ENCODE data around the gene ADK. TPM values are rescaled to one million over a fixed set of nuclear protein-coding genes. Genes with fewer than 3 reads are reported as not detected.

The ADK gene
- total and polyA plus RNA-seq, 2 of the 13 experiments (the other 11 are each of a cell fraction or from before 2014, with no cell fraction given) = 48.6 to 79.1 TPM

- ChIA-PET POLR2A (no interaction called here), CTCF (ENCODE audit: low intra/inter-chr PET ratio, low total read pairs) (no interaction called here)
- no peak for ATAC-seq
Measured at GRCh38 chr10:74208997-74209396, 58.0 kb downstream of the ADK start.

GRCh38 chr10:74213019-74213418, 62.0 kb downstream of the ADK start:
- Histone ChIP-seq H3K9ac (ENCODE audit: insufficient read depth, low read depth, low read length) (no peak overlapping the region), H2AFZ (ENCODE audit: low read length) (no peak overlapping the region), H3K4me2 (ENCODE audit: low read depth, low read length) (no peak overlapping the region), H4K20me1 (ENCODE audit: insufficient read depth, low read length) (peaks cover 10% of the 10 kb centered on the region; the same call in 1 of the 2 replicates), H3K4me3 (replicated peaks in 1 of 3; ENCODE audit: insufficient read depth in 1 of 3, low read depth in 2 of 3, low read length in 3 of 3) (no peak overlapping the region), H3K9me3 (ENCODE audit: low read length) (no peaks in the 10 kb centered on the region), H3K79me2 (ENCODE audit: insufficient read depth, low read length) (peaks cover 53% of the 10 kb centered on the region), H3K27ac (ENCODE audit: extremely low read length, insufficient read depth, low read length) (no peak overlapping the region), H3K4me1 (ENCODE audit: insufficient read depth, low read length) (no peaks in the 10 kb centered on the region), H3K36me3 (replicated peaks in 1 of 2; ENCODE audit: control insufficient read depth in 1 of 2, insufficient read depth in 2 of 2, low read length in 2 of 2) (peaks cover 2 to 6% of the 10 kb centered on the region in 2 experiments; a peak in 2 of 5 replicates), H3K27me3 (ENCODE audit: control insufficient read depth in 1 of 2, insufficient read depth in 2 of 2, low read length in 2 of 2) (no peaks in the 10 kb centered on the region)
- in situ Hi-C loops (cut with HindIII; ENCODE audit: extremely low pct_ligation_motif_present, low pct_unique_long_range_greater_than_20kb) = no loop called here
- TF ChIP-seq ATRX (CRISPR knock-in tag; IDR thresholded peaks at IDR 0.05; ENCODE audit: borderline replicate concordance) (no peak), ZNF121 (CRISPR knock-in tag; IDR thresholded peaks at IDR 0.05) (peak; percentile 96)
- ChIA-PET CTCF (ENCODE audit: low intra/inter-chr PET ratio, low total read pairs) (interaction anchor here (1.1 kb wide), 1 partner anchor 60 kb away, joined by 5 read pairs; no protein-coding TSS in a partner anchor), POLR2A (interaction anchor here (0.9 to 1.7 kb wide), 2 partner anchors 37 to 62 kb away, joined by 3 to 4 read pairs; partner anchors contain the start of gene ADK)
- no peak; the same call in 2 of the 3 replicates for ATAC-seq
- DNase-seq (ENCODE audit: low spot score) = no peak
- FAIRE-seq = no peak
- no TSS peak for BruUV-seq (replicated peaks)
- WGBS (ENCODE audit: low lambda C conversion rate) = no CpG with 5 or more reads among the region's 2 CpGs
- intact Hi-C loops (cut with micrococcal nuclease; ENCODE audit: unreplicated experiment) = loop anchor here (10.0 kb wide), 1 partner anchor 58 kb away; the partner anchor contains the start of genes ADK and AP3M1

More at GRCh38 chr10:74208997-74209396, 58.0 kb downstream of the ADK start:
- H3K4me3 ChIP-seq (replicated peaks in 1 of 3; ENCODE audit: insufficient read depth in 1 of 3, low read depth in 2 of 3, low read length in 3 of 3) = no peak overlapping the region
- H2AFZ ChIP-seq (ENCODE audit: low read length) = no peak overlapping the region
- H3K27me3 ChIP-seq (ENCODE audit: control insufficient read depth in 1 of 2, insufficient read depth in 2 of 2, low read length in 2 of 2) = no peaks in the 10 kb centered on the region
- no peaks in the 10 kb centered on the region for H3K9me3 ChIP-seq (ENCODE audit: low read length)
- H3K4me2 ChIP-seq (ENCODE audit: low read depth, low read length) = no peak overlapping the region
- H3K9ac ChIP-seq (ENCODE audit: insufficient read depth, low read depth, low read length) = no peak overlapping the region
- H4K20me1 ChIP-seq (ENCODE audit: insufficient read depth, low read length) = peaks cover 12% of the 10 kb centered on the region; the same call in 1 of the 2 replicates
- no TSS peak for BruUV-seq (replicated peaks)
- WGBS (ENCODE audit: low lambda C conversion rate) = 97% methylated on average over 3 of the region's 3 CpGs
- TF ChIP-seq GABPA (IDR thresholded peaks at IDR 0.05; ENCODE audit: low read depth, low read length) (no peak), GABPA (CRISPR knock-in tag; IDR thresholded peaks at IDR 0.05; ENCODE audit: low read depth) (no peak), POLR2AphosphoS2 (IDR thresholded peaks at IDR 0.05; ENCODE audit: low read depth, low read length) (0 out of 2 replicates have a peak, but pooled peaks have one; percentile 54)
- H3K36me3 ChIP-seq (replicated peaks in 1 of 2; ENCODE audit: control insufficient read depth in 1 of 2, insufficient read depth in 2 of 2, low read length in 2 of 2) = peaks cover 2 to 16% of the 10 kb centered on the region in 2 experiments; a peak in 3 of 5 replicates
- H3K27ac ChIP-seq (ENCODE audit: extremely low read length, insufficient read depth, low read length) = no peak overlapping the region
- DNase-seq (ENCODE audit: low spot score) (no peak), FAIRE-seq (no peak)
- H3K4me1 ChIP-seq (ENCODE audit: insufficient read depth, low read length) = no peaks in the 10 kb centered on the region
- peaks cover 51% of the 10 kb centered on the region for H3K79me2 ChIP-seq (ENCODE audit: insufficient read depth, low read length)
- in situ Hi-C loops (cut with HindIII; ENCODE audit: extremely low pct_ligation_motif_present, low pct_unique_long_range_greater_than_20kb) (no loop called here), intact Hi-C loops (cut with micrococcal nuclease; ENCODE audit: unreplicated experiment) (no loop called here)
